ENCODE measurements around the gene FAM83G. TPM values are rescaled to one million over a fixed set of nuclear protein-coding genes. Genes with fewer than 3 reads are reported as not detected.
"Not testable (repeated sequence)": the region's sequence is repeated elsewhere in the genome, so short reads cannot be mapped to it uniquely, and the experiment has no call there.

The FAM83G gene
- total RNA-seq, 1 experiment from 2014 or later, result 38.9 TPM

GRCh38 chr17:18968945-18969887 lies 35.3 kb downstream of the FAM83G start:
- DNase-seq (ENCODE audit: low spot score), result peak; percentile 56

GRCh38 chr17:18968345-18968744 lies 36.2 kb downstream of the FAM83G start:
- no peak for DNase-seq (ENCODE audit: low spot score)

GRCh38 chr17:18967916-18968315 lies 36.6 kb downstream of the FAM83G start:
- no peak for DNase-seq (ENCODE audit: low spot score)

GRCh38 chr17:18966831-18967624 lies 37.5 kb downstream of the FAM83G start:
- no peak for DNase-seq (ENCODE audit: low spot score)

- no peak for DNase-seq (ENCODE audit: low spot score)
These were observed 38.9 kb downstream of the FAM83G start for GRCh38 chr17:18965530-18966236.

GRCh38 chr17:18964550-18964949 lies 40.0 kb downstream of the FAM83G start:
- DNase-seq (ENCODE audit: low spot score), result no peak

- no peak for DNase-seq (ENCODE audit: low spot score)
These were observed 40.6 kb downstream of the FAM83G start for GRCh38 chr17:18964018-18964351.

- DNase-seq (ENCODE audit: low spot score), result no peak
These were observed 41.2 kb downstream of the FAM83G start for GRCh38 chr17:18963126-18964017.

GRCh38 chr17:18962494-18962815 lies 42.1 kb downstream of the FAM83G start:
- no peak for DNase-seq (ENCODE audit: low spot score)

- no peak for DNase-seq (ENCODE audit: low spot score)
These were observed 42.7 kb downstream of the FAM83G start for GRCh38 chr17:18961634-18962493.

GRCh38 chr17:18960803-18961511 lies 43.6 kb downstream of the FAM83G start:
- DNase-seq (ENCODE audit: low spot score), result peak; percentile 70

GRCh38 chr17:18960241-18960665 lies 44.3 kb downstream of the FAM83G start:
- DNase-seq (ENCODE audit: low spot score), result no peak

- DNase-seq (ENCODE audit: low spot score), result no peak
These were observed 44.7 kb downstream of the FAM83G start for GRCh38 chr17:18959845-18960240.

GRCh38 chr17:18959071-18959844 lies 45.3 kb downstream of the FAM83G start:
- no peak for DNase-seq (ENCODE audit: low spot score)

- no peak for DNase-seq (ENCODE audit: low spot score)
These were observed 46.0 kb downstream of the FAM83G start for GRCh38 chr17:18958611-18959010.

- no peak for DNase-seq (ENCODE audit: low spot score)
These were observed 46.7 kb downstream of the FAM83G start for GRCh38 chr17:18957831-18958230.

GRCh38 chr17:18956581-18956980 lies 48.0 kb downstream of the FAM83G start:
- no peak for DNase-seq (ENCODE audit: low spot score)

GRCh38 chr17:18956021-18956420 lies 48.5 kb downstream of the FAM83G start:
- not testable (repeated sequence) for DNase-seq (ENCODE audit: low spot score)

- DNase-seq (ENCODE audit: low spot score), result no peak
These were observed 49.6 kb downstream of the FAM83G start for GRCh38 chr17:18955009-18955408.

Data from HT-29 (cell line).